Measurements from ENCODE around the gene DRC1.

The DRC1 gene

DNA sequence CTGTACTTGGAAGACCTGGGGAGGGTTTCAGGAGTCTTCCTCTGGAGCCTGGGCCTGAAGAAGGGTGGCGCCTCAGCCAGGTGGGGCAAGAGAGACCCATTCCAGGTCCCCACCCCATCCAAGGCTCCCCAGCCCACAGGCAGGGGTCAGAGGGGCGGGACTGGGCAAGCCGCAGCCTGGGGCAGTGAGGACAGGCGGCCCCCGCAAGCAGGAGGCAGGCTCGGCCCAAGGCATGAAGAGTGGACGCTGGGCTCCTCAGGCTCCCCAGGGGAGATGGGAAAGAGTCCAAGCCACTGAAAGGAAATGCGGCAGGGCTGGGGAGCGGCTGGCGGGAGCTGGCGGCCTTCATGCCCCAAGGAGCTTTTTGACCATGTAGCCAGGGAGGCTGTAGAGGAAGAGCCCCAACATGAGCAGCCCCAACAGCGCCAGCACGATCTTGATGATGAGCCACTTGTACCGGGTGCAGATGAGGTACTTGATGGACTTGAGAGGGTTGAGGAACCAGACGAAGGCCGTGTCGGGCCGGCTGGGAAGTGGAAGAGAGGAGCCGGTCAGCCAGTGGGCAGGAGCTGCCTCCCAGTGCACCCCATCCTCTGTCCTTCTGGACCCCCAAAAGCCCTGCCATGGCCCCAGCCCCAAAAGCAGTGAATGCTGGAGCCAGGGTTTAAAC lies 56.1 kb downstream of the DRC1 start:
- no peak overlapping the region for H3K4me3 ChIP-seq (ENCODE audit: low read length)
- no peak for DNase-seq (ENCODE audit: low read depth)
- TF ChIP-seq CTCF (conservative IDR thresholded peaks at IDR 0.05; ENCODE audit: low read depth, low read length), result no peak

- DNase-seq (ENCODE audit: low read depth), result no peak
- no peak overlapping the region for H3K4me3 ChIP-seq (ENCODE audit: low read length)
- no peak for TF ChIP-seq CTCF (conservative IDR thresholded peaks at IDR 0.05; ENCODE audit: low read depth, low read length)
Measured at GRCh38 chr2:26458365-26459042, 56.8 kb downstream of the DRC1 start.

DNA sequence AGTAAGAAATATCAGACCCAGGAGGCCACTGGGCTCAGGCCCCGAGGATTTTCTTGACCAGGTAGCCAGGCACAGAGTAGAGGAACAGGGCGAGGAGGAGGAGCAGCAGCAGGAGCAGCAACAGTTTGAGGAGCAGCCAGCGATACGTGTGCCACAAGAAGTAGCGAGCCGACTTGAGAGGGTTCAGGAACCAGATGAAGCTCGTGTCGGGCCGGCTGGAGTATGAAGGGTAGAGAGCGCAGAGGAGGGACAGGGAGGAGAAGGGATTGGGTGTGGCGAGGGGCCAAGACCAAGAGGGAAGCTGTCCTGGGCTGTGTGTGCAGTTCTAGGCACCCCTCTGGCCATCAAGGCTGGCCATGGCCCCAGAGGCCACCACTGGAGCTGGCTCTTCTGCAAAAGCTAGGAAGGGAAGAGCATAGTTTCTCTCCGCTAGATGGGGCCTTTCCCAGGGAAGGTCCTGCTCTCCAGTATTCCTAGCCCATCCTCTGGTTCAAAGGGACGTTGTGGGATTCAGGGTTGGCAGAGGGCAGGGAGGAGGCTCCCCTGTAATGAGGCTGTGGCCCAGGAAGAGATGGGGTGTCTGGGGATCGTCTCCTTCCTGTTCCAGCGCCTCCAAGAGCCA lies 58.4 kb downstream of the DRC1 start:
- TF ChIP-seq CTCF (conservative IDR thresholded peaks at IDR 0.05; ENCODE audit: low read depth, low read length), result no peak
- DNase-seq (ENCODE audit: low read depth), result no peak
- no peak overlapping the region for H3K4me3 ChIP-seq (ENCODE audit: low read length)

DNA sequence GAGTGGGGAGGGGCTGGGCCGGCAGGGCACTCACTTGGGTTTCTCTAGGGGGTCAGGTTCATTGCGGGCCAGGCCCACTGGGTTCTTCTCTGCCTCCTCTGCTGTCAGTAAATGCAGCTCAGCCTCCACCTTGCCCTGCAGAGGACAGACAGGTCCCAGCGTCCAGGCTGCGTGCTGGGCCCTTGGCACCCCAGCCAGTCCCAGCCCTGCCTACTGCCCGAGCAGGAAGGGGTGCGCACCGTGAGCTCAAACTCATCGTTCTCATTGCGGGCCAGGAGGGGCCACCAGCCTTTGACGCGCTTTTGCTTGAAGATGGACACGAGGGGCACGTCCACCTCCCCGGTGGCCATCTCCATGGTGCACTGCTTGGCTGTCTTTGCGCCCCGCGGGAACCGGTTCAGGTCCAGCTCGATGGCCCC lies 58.9 kb downstream of the DRC1 start:
- TF ChIP-seq CTCF (conservative IDR thresholded peaks at IDR 0.05; ENCODE audit: low read depth, low read length), result no peak
- no peak overlapping the region for H3K4me3 ChIP-seq (ENCODE audit: low read length)
- no peak for DNase-seq (ENCODE audit: low read depth)

DNA sequence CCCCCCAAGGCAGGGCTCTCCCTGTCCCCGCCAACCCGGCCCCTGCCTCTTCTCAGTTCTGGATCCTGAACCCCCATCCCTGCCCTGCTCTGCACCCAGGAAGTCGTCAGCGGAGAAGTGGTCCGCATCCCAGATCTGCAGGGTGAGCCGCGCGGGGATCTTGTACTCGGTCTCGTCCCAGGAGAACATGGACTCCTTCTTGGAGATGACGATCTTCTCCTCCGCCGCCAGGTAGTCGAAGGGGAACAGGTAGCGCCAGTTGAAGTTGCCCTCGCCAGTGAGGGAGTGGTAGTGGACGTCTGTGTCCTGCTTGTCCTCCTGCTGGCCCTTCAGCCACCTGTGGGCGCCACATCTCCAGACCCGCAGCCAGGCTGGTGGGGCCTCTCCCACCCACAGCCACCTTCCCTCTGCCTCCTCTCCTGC lies 59.9 kb downstream of the DRC1 start:
- TF ChIP-seq CTCF (conservative IDR thresholded peaks at IDR 0.05; ENCODE audit: low read depth, low read length), result no peak
- no peak overlapping the region for H3K4me3 ChIP-seq (ENCODE audit: low read length)
- no peak for DNase-seq (ENCODE audit: low read depth)

DNA sequence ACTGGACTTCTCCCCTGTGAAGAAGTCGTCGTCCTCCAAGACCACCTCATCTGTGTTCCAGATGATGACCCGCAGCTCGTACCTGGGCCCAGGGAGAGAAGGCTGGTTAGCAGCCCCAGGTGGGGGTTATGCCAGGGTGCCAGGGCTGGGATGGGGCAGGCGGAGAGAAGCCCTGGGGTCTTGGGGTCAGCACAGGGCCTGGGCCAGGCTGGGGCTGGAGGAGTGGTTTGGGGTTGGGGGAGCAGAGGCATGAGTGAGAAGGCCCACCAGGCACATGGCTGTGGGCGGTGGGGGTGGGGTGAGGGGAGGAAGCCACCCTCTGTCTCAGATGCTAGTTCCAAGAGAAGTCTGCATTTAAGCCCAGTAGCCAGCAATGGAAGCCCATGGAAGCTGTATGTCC lies 60.4 kb downstream of the DRC1 start:
- DNase-seq (ENCODE audit: low read depth), result no peak
- no peak overlapping the region for H3K4me3 ChIP-seq (ENCODE audit: low read length)
- no peak for TF ChIP-seq CTCF (conservative IDR thresholded peaks at IDR 0.05; ENCODE audit: low read depth, low read length)

Data from retinal pigment epithelial cell (primary cell).